ENCODE results near the gene PDE4D.

DNA sequence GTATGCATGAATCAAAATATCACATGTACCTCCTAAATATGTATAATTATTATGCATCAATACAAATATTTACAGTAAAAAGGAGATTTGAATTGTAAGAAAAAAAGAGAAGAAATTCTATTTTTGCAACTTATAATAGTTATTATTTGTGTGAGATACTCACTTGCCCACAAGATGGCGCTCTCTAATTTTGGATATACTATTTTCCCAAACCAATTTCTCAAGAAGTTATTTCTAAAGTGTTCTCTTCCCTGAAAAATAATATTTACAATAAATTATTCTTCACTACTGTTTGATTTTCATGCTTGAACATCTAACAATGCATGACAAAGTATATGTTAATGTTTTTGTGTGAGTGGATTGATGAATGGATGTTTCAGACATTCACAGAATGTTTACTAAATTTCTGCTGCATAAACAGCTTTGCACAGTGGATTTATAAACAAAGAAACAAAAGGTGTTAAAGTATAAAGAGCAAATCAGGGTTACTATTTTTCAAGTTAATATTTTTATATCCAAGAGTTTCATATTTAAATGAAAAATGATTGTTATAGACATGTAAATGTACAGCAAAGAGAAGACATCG is 503.4 kb downstream of the PDE4D start:
- TF ChIP-seq POLR2A (IDR thresholded peaks at IDR 0.05; ENCODE audit: low read depth, low read length) (no peak), POLR2AphosphoS5 (IDR thresholded peaks at IDR 0.05; ENCODE audit: low read depth, low read length) (no peak), TAF1 (IDR thresholded peaks at IDR 0.05; ENCODE audit: borderline replicate concordance, low read depth, low read length) (no peak)
